ENCODE measurements around the gene CLC.

GRCh38 chr19:39752390-39752789 is 14.6 kb upstream of the CLC start:
- TF ChIP-seq POLR2AphosphoS5 (IDR thresholded peaks at IDR 0.05; ENCODE audit: low read depth, low read length) (no peak), REST (IDR thresholded peaks at IDR 0.05; ENCODE audit: insufficient read depth in 1 of 2, low read depth in 2 of 2, low read length in 2 of 2) (no peak), TAF1 (IDR thresholded peaks at IDR 0.05; ENCODE audit: borderline replicate concordance, insufficient read depth, low read length) (no peak), SIN3A (IDR thresholded peaks at IDR 0.05; ENCODE audit: borderline replicate concordance, insufficient read depth, low read length) (no peak), FOXP2 (optimal IDR thresholded peaks at IDR 0.05; ENCODE audit: borderline replicate concordance, extremely low read depth, extremely low read length, insufficient read depth) (no peak)
